Fibroblast of gingiva (primary cell): ENCODE results near the gene ZNF107.

Experiments
- DNase-seq: peaks from one replicate; pipeline ENCODE4 v3.0.0-alpha.2; 2011; ENCODE audit warnings: low read depth

ZNF107 gene

DNA sequence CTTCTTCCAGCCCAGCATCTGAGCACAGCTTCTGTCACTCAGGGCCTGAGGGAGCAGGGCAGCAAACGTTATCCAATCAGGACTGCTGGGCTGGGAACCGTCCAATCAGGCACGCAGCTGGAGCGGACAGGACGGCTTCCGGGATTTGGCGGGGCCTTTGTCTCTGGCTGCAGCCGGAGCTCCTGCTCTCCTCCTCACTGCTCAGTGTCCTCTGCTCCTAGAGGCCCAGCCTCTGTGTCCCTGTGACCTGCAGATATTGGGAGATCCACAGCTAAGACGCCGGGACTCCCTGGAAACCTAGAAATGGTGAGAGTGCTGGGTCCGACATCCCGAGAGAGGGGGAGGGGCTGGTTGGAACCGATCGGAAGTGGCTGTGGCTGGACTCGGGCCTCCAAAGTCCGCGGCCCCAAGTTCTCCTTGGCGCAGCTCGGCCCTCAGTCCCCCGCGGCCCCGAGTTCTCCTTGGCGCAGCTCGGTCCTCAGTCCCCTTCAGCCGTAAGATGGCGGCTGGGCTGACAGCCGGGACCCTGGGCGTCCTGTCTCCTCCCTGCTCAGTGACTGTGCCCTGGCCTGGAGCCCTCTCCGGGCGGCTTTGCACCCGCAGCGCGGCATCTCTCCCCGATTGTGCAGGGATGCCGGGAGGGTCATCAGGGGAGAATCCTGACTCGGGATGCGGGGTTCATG lies at the start of gene ZNF107:
TSS of gene ZNF107 (plus strand) at position 154 of the 683 bp plus-strand sequence. CDS start at position 304, 150 bp downstream.
- peak; percentile 93 for DNase-seq

DNA sequence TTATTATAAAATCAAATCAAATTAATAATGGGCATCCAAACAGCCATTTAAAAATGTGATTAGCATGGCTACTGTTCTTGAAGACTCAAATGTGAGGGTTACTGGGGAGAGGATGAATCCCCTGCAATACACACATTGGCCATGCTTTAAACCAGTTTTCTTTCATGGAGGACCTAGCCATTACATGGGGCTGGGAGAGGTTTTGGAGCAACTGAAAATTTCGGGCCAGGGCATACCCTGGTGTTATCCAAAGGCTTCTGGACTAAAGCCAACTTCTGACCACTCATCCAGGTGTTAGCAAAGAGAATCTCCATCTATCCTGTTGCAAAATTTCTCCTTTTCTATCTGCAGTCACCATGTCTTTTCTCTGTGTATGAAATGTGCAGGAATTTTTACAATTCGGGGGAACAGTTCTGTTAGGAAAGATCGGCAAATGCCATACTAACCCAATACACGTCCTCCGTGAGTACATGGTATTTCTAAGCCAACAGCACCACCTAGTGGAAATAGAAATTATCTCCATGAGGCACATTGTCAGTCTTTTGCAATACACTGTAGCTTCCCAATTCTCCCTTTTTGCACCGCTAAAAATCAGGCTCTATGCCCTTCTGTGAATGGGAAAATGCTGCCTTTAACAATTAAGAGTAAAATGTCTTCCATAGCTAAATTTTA lies 47.0 kb upstream of the ZNF107 start:
- DNase-seq = peak; percentile 40

DNA sequence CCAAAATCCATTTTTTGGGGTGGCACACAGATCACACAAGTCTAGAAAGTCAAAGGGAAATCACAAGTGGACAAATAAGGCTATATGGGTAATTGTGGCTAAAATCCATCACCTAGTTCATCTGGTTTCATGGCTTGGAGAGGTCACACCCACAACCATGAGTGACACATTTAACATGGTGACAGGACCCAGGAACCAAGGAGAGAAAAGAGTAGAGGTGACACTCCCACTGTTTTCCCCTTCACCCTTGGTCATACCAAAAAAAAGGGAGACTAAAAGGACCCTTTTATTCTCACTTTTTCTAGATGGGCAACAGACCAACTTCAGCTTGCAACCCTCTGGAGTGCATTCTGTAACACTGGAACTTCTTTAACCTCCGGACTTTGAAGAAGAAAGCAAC lies 46.2 kb upstream of the ZNF107 start:
- no peak for DNase-seq

DNA sequence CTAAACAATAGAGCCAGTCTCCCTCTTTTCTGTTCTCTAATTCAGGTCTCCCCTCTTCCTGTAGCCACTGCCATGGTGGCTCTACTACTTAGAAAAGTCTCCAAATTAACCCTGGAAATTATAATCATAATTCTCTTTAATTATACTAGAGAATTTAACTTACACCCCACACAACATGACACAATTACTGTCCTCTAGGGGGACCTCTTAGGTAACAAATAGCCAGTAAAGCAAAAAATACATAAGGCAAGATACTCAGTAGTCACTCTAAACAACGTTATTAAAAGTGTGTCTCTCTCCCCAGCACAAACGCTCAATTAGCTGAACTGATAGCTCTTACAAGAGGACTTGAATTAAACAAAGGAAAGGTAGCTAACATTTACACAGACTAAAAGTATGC lies 44.3 kb upstream of the ZNF107 start:
- no peak for DNase-seq

DNA sequence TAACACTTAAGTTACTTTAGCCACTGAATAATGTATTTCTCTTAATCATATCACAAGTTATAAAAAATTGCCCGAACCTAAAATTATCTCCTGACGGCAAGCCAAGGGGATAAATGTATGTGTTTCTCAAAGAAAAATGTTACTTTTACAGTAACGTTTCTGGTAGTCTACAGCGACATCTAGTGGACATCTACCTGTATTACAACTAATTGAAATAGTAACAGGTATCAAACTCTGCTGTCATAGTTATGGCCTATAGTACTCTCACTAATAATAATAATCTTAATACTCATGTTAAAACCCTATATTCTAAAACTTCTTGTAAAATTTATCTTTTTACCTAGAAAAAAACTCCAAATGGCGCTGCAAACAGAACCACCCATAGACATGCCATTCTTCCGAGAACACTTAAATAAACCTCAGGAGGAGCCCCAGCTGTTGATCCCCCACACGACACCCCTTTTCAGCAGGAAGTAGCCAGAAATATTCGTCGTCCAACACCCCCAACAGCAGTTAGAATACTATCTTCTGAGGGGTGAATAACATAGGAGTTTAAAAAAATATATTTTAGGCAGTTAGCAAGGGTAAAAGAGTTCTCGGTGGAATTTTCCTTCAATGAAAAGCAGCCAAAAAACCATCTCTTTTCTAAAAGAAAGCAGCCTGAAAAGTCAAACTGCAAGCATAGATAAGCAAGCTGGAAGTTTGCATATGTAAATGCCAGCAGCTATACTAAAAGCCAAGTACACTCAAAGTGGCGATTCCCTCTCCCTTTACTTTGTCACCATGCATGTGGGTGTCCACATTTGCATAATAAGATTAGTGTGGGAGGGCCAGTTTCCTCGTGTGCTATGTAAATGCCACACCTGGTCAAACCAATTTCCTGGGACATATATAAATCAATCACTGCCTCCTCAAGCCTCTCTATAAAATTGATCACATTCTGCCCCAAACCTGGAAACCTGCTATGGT lies 40.5 kb upstream of the ZNF107 start:
- DNase-seq = no peak

DNA sequence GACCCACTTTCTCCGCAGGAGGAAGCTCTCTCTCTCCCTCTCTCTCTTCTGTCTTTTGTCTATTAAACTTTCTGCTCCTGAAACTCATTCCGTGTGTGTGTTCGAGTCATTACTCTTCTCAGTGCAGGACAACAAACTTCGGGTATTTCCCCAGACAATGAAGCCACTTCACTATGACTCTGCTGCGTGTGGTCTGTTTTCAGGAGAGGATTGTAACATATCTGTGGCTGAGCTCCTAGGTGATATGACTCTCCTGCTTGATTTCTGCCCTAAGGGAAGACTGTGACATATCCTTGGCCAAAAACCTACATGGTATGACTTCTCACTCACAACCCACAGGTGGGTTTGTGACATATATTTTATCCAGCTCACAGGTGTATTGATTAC lies 39.9 kb upstream of the ZNF107 start:
- no peak for DNase-seq

DNA sequence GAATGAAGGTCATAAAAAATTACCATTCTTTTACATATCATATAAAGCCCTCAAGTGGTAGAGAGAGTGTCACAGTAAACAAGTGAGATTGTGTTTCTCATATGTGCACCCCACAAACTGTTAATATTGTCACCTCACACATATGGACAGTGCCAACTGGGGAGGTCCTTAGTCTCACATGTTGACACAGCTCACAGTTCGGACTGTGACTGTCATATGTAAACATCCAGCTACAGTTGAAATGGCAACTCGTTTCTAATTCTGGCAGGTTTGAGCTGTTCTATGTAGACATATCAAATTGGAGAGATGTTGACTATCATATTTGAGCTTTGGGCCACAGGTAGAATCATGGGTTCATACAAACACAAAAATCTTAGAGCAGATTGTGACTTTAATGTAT lies 39.4 kb upstream of the ZNF107 start:
- no peak for DNase-seq

DNA sequence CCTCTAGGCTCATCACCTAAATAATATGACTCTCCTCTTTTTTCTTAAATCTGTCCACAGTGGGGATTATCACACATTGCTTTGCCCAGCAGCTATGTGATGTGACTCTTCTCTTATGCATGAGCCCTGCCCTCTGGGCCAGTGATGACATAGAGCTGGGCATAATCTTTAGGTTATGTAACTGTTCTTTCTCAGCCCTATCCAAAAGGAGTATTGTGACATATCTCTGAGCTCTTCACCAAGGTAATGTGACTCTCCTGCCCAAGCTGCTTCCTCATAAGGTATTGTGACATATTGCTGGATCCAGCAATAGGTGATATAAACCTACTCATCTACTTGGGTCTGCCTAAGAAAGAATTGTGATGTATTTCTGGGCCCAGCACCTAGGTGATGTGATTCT lies 37.7 kb upstream of the ZNF107 start:
- no peak for DNase-seq

DNA sequence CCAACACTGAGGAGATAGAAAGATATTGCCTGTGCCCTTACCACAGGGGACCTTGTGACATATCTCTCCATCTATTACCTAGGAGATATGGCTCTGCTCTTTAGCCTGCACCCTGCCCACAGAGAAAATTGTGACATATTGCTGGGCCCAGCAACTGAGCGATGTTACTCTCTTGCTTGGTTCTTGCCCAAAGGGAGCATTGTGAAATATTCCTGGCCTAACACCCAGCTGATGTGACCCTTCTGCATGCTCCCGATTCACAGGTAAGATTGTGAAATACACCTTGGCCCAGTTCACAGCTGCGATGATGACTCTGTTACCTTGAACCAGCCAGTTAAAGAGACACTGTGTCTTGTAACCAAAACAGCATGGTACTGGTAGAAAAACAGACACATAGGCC lies 37.2 kb upstream of the ZNF107 start:
- no peak for DNase-seq

DNA sequence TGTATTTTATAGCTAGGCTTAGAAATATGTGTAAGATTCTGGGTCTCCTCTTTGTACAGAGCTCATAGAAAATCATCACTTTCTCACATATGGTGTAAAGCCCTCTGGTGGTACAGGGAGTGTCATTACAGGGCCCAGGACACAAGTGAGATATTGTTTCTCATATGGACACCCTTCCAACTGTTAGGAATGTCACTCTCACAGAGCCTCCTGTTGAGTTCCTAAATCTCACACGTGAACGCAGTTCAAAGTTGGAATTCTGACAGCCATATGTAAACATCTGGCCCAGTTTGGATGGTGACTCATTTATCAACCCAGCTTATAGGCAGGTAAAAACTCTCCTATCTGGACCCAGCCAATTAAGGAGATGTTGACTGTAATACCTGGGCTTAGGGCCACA lies 35.4 kb upstream of the ZNF107 start:
- DNase-seq = no peak

DNA sequence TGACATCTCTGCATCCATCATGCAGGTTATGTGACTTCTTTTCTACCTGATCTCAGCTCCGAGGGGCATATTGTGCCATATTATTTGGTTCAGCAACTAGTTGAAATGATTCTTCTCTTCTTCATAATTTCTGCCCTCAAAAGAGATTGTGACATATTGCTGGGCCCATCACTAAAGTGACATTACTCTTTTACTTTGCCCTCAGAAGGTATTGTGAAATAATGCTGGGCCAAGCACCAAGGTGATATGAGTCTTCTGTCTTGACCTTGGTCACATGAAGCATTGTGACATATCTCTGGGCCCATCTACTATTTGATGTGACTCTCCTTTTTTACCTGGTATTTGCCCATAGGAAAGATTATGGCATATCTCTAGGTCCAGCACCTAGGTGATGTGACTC lies 33.9 kb upstream of the ZNF107 start:
- no peak for DNase-seq

DNA sequence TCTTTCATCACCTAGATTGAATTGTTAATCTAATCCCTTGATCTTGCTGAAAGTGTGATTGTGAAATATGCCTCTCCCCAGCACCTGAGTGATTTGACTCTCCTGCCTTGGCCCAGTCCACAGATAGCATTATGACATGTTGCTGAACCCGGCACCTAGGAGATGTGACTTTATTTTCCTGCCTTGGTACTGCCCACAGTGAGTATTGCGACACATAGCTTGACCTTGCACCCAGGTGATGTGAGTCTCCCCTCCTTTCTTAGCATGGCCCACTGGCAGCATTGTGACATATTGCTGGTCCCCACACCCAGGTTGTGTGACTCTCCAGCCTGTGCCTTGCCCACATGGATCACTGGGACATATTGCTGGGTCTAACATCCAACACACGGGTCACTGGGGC lies 32.5 kb upstream of the ZNF107 start:
- DNase-seq = no peak

DNA sequence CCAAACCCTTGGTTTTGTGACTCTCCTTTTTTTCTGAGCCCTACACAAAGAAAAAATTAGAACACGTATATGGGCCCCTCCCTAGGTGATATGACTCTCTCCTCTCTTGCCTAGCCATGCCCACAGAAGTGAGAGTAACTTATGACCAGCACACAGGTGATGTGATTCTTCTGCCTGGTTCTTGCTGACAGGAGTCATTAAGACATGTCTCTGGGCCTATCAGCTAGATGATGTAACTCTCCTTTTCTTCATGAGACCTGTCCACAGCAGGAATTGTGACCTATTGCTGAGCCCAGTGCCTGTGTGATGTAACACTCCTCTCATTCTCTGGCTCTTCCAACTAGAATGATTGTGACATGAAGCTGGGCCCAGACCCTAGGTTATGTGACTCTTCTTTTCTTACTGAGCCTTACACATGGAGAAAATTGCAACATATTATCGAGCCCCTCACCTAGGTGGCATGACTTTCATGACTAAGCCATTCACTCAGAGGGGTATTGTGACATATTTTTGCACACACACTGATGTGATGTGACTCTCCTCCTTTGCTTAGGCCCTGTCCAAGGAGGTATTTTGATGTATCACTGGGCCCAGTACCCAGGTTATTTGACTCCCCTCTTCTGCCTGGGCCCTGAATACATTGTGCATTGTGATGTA lies 31.4 kb upstream of the ZNF107 start:
- DNase-seq = no peak

DNA sequence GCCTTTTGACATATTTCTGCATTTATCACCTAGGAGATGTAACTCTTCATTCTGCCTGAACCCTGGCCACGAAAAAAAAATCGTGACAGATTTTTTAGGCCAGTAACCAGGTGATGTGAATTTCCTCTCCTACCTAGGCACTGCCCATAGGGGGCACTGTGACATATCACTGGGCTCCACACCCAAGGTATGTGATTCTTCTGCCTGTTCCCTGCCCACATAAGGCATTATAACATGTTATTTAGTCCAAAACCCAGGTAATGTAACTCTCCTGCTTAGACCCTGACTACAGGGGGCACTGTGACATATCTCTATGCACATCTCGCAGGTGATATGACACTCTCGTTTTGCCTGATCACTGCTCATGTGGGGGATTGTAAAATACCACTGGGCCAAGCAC lies 29.5 kb upstream of the ZNF107 start:
- DNase-seq = no peak

DNA sequence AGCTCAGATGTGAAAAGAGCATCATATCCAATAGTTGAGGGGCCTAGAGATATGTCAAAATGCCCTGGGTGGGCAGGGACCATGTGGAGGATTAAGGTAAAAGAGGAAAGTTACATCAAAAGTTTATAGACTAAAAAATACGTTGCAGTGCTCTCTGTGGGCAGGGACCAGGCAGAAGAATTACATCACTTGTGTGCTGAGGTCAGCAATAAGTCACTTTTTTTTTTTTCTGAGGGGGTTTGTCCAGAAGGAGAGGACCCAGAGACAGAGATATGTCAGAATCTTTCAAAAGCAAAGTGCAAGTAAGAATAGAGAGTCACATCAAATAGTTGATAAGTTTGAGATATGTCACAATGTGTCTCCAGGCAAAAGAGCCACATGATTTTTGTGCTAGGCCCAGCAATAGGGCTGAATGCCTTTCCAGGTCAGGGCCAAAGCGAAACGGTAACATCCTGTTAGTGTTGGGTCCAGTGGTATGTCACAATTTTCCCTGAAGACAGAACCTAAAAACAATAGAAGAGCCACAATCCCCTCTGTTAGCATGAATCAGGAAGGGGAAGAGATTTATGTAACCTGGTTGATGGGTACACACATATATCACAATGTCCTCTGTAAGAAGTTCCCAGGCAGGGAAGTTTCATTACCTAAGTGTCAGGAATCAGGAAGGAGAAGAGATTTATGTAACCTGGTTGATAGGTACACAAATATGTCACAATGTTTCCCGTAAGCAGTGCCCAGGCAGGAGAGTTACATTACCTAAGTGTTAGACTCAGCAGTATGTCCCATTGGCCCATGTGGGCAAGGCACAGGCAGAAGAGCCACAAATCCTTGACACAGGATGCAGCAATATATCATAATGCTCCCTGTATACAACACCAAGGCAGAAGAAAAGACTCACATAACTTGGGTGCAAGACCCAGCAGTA lies 28.1 kb upstream of the ZNF107 start:
- DNase-seq = no peak

DNA sequence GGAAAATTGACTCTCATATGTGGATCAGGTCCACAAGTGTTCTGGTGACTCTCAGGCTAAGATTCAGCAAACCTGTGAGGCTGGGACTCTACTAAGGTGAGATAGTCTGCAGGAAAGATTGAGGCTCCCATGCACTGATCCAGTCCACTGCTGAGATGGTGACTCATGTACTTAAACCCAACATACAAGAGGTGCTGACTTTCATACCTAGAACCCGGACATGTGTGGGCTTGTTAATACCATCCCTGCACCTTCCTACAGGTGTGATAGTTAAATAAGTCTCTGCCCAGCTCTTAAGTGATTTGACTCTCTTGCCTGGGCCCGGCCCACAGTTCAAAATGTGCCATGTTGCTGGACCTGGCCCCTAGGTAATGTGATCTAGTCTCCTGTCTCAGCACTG lies 27.1 kb upstream of the ZNF107 start:
- DNase-seq = no peak

DNA sequence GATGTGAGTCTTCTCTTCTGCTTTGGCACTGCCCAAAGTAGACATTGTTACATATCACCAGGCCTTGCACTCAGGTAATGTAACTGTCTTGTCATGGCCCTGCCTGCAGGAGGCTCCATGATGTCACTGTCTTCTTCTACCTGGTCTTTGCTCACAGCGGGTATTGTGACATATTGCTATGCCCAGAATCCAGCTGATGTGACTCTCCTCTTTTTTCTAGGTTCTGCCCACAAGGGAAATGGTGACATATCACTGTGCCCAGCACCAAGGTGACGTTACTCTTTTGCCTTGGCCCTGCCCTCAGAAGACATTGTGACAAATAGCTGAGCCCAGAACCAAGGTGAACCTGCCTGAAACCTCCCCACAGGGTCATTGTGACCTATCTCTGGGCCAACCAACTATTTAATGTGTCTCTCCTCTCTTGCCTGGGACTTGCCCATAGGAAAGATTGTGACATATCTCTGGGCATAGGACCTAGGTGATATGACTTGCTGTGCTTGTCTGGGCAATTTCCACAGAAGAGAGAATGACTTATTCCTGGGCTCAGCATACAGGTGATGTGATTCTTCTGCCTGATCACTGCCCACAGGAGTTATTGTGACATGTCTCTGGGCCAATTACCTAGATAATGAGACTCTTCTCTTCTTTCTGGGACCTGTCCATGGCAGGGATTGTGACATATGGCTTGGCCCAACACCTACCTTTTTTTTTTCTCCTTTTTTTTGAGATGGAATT lies 26.5 kb upstream of the ZNF107 start:
- DNase-seq = no peak

DNA sequence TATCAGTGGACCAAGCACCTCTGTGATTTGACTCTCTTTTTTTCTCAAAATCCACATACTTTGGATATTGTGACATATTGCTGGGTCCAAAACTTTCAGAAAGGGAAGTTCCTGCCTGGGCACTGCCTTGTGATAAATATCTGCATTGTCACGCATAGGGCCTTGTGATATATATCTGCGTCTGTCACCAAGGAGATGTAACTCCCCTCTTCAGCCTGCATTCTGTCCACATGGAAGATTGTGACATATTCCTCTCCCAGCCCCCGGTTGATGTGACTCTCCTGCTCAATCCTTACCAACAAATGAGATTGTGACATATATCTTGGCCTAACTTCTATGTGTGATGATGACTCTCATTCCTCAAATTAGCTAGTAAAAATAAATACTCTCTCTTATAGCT lies 25.4 kb upstream of the ZNF107 start:
- DNase-seq = no peak

DNA sequence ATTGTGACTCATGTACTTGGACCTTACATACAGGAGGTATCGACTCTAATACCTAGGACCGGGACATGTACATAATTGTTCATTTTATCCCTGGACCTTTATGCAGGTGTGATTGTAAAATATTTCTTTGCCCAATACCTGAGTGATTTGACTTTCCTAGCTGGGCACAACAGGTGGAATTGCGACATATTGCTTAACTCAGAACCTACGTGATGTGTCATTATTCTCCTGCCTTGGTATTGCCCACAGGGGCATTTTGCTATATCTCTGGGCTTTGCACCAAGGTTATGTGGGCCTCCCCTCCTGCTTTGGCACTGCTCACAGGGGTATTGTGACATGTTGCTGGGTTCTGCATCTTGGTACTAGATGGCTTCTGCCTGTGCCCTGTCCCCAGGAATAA lies 23.9 kb upstream of the ZNF107 start:
- no peak for DNase-seq

DNA sequence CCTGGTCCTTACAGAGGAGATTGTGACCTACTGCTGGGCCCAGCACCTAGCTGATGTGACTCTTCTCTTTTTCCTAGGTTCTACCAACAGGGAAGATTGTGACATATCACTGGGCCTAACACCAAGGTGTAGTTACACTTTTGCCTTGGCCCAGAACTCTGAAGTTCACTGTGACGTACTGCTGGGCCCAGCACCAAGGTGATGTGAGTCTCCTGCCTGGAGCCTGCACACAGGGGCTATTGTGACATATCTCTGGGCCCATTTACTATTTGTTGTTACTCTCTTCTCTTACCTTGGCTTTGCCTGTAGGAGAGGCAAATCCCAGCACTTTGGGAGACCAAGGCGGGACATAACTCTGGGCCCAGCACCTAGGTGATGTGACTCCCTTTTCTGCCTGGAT lies 23.1 kb upstream of the ZNF107 start:
- DNase-seq = no peak

DNA sequence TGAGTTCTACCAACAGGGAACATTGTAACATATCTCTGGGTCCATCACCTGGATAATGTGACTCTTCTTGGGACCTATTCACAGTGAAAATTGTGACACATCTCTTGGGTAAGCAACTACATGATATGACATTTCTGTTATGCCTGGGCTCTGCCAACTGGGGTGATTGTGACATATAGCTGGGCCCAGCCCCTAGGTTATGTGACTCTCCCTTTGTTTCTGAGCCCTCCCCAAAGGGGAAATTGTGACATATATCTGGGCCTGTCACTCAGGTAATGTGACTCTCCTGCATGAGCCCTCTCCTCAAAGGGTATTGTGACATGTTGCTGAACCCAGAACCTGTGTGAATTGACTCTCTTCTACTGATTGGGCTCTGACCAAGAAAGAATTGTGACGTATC lies 22.4 kb upstream of the ZNF107 start:
- DNase-seq = no peak
